Fibroblast of the aortic adventitia (primary cell): ENCODE results near the gene CARHSP1. TPM values are rescaled to one million over a fixed set of nuclear protein-coding genes. Genes with fewer than 3 reads are reported as not detected.

Source experiments
- DNase-seq: peaks from one replicate; pipeline ENCODE4 v3.0.0-alpha.2; 2010; ENCODE audit warnings: low read depth
- H3K4me3 ChIP-seq: 2 replicates; pipeline ENCODE4 v1.5.1; 2011; ENCODE audit warnings: low read depth, mild to moderate bottlenecking, control low read depth, low read length, moderate library complexity
- total RNA-seq: library from RNA; depleted of rRNA; stranded (reverse); fragments of >200 nt; gene quantifications from 2 replicates; pipeline ENCODE4 v1.2.3, GENCODE V29; 2012; ENCODE audit warnings: low replicate concordance
- TF ChIP-seq, protein P1 (sequence below): IDR thresholded peaks from 2 replicates; pipeline ENCODE4 v1.5.1; 2011; ENCODE audit warnings: mild to moderate bottlenecking, low read length, control low read depth, inconsistent platforms; ENCODE audit not compliant: insufficient read depth

Gene CARHSP1
- total RNA-seq, 1 donor = 66.5 TPM

DNA sequence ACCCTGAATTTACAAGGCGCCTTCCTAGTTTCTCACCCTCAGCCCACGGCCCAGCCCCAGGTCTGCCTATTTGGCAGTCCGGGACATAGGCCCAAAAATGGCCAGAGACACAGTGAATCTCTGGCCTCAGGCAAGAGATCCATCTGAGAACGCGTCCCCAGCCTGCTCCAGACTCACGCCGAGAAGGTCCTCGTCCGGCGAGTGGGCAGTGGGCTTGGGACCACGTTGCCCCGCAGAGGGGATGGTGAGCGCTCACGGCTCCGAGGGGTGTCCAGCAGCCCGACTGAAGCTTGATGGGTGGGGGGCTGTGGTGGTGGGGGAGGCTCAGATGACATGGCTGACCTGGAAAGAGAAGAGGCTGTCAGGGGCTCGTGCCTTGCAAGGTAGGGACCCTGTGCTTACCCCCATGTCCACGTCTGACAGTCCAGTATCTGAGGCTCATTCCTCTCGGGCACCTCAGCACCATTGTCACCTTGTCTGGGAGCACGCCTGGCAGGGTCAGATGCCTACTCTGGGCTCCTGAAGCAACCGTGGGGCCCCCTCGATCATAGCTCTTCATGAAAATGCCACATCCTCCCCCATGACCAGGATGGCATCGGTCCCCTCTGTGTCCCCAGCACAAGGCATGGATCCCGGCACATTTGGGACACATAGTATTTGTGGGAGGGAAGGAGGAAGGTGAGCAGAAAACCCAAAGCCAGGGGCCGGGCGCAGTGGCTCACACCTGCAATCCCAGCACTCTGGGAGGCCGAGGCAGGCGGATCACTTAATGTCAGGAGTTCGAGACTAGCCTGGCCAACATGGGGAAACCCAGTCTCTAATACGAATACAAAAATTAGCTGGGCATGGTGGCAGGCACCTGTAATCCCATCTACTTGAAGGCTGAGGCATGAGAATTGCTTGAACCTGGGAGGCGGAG is 9.6 kb downstream of the CARHSP1 start:
- no peak overlapping the region for H3K4me3 ChIP-seq
- no peak for DNase-seq
- TF ChIP-seq, protein P1, sequence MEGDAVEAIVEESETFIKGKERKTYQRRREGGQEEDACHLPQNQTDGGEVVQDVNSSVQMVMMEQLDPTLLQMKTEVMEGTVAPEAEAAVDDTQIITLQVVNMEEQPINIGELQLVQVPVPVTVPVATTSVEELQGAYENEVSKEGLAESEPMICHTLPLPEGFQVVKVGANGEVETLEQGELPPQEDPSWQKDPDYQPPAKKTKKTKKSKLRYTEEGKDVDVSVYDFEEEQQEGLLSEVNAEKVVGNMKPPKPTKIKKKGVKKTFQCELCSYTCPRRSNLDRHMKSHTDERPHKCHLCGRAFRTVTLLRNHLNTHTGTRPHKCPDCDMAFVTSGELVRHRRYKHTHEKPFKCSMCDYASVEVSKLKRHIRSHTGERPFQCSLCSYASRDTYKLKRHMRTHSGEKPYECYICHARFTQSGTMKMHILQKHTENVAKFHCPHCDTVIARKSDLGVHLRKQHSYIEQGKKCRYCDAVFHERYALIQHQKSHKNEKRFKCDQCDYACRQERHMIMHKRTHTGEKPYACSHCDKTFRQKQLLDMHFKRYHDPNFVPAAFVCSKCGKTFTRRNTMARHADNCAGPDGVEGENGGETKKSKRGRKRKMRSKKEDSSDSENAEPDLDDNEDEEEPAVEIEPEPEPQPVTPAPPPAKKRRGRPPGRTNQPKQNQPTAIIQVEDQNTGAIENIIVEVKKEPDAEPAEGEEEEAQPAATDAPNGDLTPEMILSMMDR = no peak

DNA sequence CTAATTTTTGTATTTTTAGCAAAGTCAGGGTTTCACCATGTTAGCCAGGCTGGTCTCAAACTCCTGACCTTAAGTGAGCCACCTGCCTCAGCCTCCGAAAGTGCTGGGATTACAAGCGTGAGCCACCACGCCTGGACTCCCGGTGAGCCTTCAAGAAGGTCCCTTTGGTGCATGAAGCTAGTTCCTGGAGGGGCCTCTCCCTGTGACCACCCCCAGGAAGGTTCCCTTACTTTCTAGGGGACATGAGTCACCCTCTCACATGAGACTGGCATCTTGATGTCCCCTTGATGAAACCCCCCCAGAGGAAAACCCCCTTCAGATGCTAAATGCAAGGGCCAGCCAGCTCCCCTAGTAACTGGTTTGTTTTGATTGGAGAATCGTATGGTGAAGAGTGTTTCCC is 12.8 kb downstream of the CARHSP1 start:
- no peak overlapping the region for H3K4me3 ChIP-seq
- no peak for DNase-seq
- TF ChIP-seq, protein P1 = no peak

DNA sequence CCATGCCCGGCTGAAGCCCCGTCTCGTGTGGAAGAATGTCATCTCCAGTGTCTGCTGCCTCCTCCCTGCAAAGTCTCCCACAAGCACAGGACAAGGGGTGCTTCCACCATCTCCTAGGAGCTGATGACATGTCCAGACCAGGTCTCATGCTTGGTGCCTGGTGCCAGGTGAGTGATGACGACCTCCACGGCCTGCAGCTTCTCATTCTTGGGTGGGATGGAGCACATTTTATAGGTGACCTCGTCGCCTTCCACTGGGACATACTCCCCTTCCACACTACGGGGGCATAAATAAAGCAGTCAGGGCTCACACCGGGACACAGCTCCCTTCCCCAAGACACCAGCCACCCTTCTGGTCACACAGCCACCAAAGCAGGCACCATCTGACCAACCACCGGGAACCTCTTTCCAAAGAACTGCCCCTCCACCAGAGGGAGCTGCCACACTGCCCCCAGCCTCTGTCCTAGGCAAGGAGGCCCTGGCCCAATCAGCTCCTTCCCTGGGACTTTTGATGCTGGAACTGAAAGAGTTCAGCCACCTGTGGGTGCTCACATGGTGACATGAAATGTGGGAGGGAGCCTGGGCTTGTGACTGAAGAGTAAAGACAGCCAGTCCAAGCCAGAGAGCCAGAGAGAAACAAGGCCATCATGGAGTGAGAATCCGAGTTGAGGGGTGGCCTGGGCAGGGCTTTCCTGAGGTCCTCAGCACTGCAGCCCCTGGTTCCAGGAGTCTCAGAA is 13.6 kb downstream of the CARHSP1 start:
- DNase-seq = no peak
- H3K4me3 ChIP-seq = no peak overlapping the region
- TF ChIP-seq, protein P1 = peak; percentile 4

DNA sequence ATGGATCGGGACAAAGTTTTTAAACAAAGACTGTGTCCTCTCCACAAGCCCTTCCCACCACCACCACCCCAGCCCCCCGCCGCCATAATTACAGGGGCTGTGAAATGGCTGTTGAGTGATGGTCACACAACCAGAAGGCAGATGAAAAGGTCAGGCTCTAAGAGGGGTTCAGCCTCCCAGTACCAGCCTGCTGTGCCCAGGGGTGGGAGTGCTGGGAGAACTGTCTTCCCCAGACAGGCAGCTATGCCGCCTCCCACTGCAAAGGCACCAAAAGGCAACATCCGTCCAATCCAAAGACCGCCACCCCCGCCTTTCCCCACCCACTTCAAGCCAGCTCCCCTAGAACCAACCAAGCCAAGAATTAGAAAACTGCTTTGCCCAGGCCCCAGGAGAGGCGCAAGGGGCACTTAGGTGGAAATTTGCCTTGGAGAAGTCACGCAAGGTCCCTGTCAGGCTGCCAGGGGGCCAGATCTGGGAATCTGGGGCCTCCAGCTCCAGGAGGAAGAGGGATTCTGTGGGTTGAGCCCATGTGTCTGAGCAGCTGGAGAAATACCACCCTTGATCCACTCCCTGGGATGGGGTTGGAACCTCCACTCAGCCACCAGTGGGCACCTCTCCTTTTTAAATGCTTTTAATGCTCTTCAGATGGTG is 14.4 kb downstream of the CARHSP1 start:
- no peak for DNase-seq
- TF ChIP-seq, protein P1 = no peak
- no peak overlapping the region for H3K4me3 ChIP-seq

DNA sequence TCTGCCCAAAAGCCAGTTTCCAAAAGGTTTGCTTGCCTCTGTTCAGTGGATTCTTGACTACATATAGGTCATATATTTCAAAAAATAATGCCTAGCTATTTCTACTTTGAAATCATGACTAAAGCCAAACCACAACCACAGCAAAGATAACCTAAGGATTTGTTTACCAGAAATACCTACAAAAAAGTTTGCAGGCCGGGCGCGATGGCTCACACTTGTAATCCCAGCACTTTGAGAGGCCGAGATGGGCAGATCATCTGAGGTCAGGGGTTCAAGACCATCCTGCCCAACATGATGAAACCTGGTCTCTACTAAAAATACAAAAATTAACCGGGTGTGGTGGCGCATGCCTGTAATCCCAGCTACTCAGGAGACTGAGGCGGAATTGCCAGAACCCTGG is 15.2 kb downstream of the CARHSP1 start:
- TF ChIP-seq, protein P1 = no peak
- DNase-seq = no peak
- H3K4me3 ChIP-seq = no peak overlapping the region

DNA sequence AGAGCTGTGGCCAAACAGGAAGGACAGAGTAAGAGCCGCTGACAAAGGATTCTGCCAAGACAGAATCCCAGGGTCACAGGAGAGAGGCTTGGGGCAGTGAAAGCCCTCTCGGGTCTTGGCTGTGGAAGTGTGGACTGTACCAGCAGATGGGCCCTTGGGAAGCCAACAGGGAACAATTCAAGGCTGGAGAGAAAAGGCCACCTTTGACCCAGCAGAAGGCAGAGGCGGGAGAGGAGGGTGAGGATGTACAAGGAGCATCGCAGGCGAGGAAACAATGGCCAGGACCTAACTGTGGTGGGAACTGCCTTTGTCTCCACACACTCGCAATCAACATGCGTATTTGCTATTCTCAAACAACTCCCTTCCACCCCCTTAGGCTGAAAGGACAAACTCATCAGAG is 15.7 kb downstream of the CARHSP1 start:
- DNase-seq = no peak

More for the DNA sequence above, 15.7 kb downstream of the CARHSP1 start:
- no peak overlapping the region for H3K4me3 ChIP-seq
- TF ChIP-seq, protein P1 = no peak
